GM19351 (cell line): ENCODE data around the gene RGS17.
A peak's percentile ranks its signal among the peaks of the same experiment; 100 is the strongest.
"Not testable (repeated sequence)": the region's sequence is repeated elsewhere in the genome, so short reads cannot be mapped to it uniquely, and the experiment has no call there.

Experiments used
- ATAC-seq: cut with Tn5 transposase; IDR thresholded peaks from one replicate; pipeline ENCODE4 v1.9.1; 2021; ENCODE audit warnings: mild to moderate bottlenecking, moderate library complexity; ENCODE audit not compliant: unreplicated experiment

RGS17 gene

DNA sequence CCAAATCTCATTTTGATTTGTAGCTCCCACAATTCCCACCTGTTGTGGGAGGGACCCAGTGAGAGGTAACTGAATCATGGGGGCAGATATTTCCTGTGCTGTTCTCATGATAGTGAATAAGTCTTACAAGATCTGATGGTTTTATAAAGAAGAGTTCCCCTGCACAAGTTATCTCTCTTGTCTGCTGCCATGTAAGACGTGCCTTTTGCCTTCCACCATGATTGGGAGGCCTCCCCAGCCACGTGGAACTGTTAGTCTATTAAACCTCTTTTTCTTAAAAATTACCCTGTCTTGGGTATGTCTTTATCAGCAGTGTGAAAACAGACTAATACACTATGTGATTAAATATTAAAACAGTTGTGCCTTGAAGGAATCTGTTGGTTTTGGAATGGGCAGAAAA is 131.5 kb downstream of the RGS17 start:
- not testable (repeated sequence) for ATAC-seq

DNA sequence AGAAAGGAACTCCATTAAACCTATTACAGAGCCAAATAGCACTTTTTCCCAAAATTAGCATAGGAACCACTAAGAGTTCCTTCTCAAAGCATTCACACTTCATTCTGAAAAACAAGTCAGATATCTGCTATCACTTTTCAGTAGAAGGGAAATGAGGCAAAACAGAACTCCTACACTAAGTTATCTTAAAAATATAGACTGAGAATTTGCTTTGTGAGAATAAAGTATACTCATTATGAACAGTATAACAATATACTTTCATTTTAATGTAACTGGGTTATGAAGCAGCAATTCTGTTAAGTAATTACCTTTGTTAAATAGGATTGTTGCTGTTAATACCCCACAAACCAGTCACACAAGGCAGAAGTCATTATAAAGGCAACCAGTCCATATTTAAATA is 137.2 kb downstream of the RGS17 start:
- no peak for ATAC-seq

DNA sequence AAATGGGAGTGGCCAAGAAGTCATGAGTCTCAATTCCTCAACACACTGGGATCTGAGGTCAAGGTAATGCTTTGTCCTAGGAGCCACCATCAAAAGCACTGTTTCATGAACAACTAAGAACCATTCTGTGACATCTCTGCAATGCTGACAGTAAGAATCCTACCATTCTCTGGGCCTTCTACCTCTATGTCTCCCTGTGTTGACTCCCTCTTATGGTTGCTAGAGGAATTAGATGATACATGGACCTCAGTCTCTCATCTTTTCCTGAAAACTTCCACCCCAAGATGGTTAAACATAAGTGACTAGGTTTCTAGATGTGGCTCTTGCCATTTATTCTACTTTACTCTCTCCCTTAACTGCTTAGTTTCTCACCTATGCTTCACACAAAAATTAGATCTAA is 137.7 kb downstream of the RGS17 start:
- no peak for ATAC-seq

DNA sequence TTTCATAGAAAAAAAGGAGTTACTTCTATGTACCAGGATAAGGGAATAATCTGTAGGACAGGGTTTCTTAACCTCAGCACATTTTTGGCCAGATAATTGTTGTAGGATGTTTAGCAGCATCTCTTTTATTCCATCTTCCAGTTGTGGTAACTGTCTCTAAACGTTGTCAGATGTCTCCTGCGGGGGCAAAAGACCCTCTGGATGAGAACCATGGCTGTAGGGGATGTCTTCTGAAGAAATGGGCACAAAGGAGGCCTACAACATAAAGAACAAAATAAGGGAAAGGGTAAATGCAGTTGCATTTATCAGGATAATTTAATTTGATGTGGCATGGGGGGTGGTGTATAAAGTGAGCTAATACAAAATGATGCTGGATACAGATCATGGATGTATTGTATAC is 144.1 kb downstream of the RGS17 start:
- ATAC-seq: no peak

DNA sequence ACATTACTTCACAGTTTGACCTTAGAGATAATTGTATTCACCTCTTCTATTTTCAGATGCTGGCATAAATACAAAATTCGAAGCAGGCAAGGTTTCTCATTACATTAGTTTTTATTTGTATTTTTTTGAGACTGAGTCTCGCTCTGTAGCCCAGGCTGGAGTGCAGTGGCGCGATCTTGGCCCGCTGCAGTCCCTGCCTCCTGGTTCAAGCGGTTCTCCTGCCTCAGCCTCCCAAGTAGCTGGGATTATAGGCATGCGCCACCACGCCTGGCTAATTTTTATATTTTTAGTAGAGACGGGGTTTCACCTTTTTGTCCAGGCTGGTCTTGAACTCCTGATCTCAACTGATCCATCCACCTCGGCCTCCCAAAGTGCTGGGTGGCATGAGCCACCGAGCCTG is 145.8 kb downstream of the RGS17 start:
- ATAC-seq: not testable (repeated sequence)

DNA sequence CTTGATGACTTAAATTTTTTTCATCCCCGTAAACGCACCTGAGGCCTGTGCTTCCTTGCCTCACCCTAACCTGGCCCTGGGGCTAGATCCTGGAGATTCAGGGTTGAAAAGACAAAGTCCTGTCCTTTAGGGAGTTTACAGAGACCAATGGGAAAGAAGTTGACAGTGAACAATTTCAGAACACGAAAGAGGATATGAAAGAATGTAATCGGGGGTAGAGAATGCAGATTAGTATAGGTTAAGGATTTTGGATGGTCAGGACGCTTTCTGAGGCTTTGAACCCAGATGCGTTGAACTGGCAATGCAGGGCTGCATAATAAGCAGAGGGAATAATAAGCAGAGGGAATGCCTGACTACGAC is 146.6 kb downstream of the RGS17 start:
- ATAC-seq: peak; percentile 26

DNA sequence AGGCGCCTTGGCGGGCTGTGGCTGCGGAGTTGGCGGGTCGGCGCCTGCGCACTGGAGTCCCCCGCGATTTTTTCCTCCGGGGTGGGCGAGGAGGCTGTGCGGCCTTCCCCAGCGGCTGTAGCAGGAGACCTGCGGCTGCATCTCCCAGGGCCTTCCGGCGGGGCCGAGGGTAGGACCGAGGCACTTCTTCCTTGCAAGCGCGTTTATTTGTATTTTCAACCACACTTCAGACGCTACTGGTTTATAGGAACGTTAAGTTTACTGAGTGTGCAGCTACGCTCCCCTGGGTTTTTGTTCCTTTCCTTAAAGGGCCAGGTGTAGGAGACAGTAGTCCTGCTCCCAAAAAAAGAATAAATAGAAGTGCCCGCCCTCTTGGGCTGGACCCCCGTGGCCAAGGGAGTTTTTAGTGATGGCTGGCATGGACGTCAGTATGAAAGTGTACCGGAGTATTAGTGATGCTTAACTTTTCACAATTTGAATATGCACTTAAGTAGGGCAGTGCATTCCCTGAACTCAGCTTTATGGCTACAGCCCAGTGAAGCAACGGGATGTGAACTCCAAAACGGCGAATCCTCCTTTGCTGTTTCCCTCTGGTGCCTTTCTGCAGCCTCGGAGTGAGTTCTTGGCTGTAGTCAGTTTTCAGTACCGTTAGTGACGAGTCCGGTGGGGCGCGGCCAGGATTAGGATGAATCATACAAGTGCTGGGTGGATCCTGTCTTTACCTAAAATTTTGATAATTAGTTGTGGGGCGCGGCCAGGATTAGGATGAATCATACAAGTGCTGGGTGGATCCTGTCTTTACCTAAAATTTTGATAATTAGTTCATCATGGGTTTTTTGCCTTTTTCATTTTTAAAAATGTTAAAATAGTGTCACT is 147.2 kb downstream of the RGS17 start:
- ATAC-seq: peak; percentile 26

DNA sequence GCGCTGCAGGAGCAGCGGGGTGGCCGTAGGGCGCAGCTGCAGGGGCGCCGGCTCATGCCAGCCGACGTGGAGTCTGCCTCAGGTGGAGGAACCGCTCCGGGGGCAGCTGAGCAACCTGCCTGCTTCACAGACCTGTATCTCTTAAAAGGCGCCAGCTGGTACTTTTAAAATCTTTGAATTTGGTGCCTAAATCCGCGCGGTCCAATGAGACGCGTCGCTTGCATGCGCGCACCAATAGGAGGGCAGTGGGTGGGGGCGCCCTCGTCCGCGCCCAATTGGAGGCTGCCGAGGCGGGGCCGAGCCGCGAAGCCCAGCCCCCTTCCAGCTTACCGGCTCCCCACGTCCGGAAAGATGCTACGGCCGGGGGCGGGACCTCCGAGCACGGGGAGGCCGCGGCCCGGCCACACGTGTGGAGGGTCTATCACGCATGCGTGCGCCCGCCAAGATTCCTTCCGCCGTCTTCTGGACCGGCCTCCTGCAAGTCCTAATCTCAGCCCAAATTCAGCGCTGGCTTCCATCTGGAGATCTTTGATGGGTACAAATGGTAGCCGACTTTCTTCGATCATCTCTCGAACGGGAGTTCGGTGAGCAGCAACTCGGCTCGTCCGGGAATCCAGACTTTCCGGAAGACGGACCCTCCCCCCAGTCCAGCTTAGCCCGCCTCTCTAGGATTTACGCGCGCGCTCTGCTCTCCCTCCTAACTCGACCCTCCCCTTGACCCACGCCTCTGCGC is 148.0 kb downstream of the RGS17 start, which contains the start of gene FBXO5:
Gene FBXO5 (minus strand): TSS at position 138 of the 733 bp plus-strand sequence. CDS start 82 bp downstream, at position 56.
- peak; percentile 74 for ATAC-seq

DNA sequence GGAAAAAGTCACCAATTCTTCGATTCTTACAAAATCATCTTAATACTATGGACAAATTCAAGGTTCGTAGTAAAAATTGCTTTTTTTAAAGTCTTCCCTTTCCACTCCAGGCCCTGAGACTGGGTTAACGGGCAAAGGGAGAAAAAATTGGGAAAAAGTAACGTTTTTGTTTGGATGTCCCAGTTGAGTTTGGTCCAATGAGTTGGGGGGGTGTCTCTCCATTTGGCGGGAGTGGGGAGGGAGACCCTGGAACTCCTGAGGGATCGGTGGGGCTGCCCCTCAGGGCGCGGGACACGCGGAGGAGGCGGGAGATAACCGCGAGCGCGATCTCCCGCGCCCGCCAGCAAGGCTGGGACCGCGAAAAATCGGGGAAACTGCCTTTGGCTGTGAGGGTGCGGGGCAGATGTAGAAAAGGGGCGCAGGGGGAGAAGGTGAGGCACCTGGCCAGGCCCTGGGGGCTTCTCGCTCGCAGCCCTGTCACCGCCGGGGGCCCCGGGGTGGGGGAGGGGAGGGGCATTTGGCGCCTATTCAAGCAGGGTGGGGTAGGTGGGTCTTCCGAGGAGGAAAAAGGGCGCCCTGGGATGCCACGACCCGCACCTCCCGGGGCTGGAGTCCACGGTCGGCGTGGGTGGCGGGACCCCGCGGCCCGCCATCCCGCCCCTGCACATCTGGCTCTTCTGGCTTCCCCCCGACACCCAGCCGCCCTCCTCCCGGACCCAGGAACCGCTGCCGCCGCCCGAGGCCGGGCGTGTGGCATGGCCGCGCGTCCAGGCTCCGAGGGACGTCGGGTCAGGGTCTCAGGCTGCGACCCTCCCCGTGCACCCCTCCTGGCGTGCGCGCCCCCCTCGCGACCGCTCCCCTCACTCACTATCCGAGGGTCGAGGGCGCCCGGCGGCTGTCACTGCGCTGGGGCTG is 148.8 kb downstream of the RGS17 start:
- ATAC-seq: no peak

DNA sequence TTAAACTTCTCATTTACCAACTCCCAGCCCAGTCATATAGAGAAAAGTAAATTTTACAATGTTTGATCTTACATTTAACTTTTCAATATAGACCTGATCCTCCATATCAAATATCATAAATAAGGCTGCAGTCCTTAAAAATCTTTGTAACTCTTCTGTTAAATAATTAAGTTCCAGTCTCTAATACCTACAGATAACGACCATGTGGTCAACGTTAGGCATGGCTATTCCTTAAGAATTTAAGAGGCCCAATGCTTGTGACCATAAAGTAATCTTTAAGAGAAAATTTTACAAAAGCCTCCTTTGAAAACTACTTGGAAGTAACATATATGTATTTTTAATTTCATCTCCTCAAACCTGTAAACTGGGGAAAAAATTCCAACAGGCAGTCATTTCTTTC is 149.9 kb downstream of the RGS17 start:
- no peak for ATAC-seq

DNA sequence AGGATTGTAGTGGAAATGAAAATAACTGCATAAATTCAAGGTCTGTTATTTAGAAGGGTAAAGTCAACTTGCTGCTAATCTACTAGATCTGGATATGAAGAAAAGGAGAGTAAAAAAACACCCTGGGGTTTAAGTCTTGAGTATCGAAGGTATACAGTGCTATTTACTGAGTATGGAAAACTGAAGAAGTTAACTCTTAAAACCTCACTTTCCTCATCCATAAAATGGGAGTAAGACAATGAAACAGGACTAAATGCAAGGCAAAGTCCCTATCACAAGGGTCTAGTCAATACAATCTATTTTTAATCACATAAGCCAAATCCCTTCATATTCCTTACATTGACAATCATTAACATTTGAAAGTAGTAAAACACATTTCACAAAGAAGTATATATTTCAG is 150.4 kb downstream of the RGS17 start:
- no peak for ATAC-seq

DNA sequence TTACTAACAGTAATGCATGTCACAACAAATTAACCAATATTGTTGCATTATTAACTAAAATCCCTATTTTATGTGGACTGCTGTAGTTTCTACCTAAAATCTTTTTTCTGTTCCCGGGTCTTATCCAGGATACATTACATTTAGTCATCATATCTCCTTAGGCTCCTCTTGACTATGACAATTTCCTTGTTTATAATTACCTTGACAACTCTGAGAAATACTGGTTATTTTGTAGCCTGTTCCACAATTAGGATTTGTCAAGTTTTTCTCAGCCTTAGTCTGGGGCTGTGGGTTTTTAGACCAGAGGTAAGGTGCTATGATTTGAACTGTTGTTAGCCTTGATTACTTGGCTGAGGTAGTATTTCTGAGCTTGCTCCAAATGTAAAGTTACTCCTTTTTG is 152.0 kb downstream of the RGS17 start:
- ATAC-seq: no peak

DNA sequence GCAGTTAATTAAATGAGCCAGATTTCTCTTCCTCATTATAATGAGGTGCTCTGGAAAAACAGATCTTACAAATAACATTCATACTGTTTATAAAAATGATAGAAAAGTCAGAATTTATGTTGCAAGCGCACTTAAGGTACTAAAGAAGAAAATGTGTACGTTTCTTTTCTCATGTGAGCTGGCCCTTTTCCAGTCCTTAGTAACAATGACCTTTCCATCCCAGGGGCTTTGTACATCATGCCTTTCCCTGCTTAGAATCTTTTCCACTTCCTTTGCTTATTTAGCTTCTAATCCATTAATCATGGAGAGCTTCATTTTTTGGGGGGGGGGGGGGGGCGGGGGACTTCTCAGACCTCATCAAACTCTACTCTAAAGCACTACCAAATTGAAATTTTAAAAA is 153.0 kb downstream of the RGS17 start:
- ATAC-seq: no peak

DNA sequence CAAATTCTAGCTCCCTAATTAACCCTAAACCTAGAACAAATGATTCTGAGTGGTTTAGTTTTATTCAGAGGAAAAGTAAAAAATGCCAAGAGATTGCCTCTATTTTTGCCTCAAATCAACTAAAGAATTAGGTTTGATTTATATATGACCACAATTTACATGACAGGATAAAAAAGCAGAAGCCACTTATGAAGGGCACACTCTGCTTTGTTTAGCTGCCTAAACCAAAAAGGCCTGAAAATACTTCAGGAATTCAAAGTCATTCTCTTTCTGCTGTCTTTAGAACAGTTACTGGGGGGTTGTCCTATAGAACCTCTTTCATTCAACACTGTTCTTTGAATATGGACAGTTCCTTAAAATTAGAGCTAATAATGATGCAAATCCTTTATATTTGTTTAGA is 153.5 kb downstream of the RGS17 start:
- ATAC-seq: no peak

DNA sequence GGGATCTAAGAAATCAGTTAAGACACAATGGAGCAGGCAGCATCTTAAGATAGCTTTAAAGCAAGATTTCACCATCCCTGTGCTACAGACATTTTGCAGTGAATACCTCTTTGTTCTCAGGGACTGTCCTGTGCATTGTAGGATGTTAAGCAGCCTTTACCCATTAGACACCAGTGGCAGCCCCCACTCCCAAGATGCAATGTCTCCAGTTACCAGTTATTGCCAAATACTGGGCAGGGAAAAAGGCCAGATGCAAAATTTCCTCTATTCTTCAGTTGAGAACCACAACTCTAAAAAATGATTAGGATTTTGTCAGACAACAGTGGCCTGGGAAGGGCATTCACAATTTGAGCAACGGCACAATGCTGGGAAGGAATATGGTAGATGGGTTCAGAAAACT is 154.3 kb downstream of the RGS17 start:
- no peak for ATAC-seq

DNA sequence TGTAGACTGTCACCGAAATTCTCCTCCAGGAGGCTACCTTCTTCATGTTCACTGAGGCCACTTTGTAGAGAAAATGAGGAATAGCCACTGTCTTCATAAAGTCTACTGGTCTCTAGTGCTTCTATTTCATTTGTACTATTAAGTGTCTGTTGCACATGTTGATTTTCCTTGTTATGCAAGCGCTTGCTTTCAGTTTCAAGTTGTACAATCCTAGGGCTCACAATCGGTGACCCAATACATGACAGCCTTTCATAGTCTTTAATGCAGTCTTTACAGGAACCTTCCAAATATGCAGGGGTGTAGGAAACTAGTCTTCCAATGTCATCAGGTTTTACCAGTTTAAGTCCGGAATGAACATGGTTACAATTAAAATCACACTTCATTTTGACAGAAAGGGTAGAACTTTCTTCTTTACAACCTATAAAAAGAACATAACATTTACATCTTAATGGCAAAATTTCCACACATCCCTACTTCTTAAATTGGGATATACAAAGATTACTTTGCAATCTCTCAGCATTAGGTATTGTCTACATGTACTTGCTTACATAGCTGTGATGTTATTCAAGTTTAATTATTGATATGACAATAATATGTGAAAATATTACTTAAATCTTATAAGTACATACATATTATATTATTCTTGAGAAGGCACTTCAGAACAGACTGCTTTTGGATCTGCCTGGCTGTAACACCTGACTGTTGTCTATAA is 155.7 kb downstream of the RGS17 start:
- no peak for ATAC-seq

DNA sequence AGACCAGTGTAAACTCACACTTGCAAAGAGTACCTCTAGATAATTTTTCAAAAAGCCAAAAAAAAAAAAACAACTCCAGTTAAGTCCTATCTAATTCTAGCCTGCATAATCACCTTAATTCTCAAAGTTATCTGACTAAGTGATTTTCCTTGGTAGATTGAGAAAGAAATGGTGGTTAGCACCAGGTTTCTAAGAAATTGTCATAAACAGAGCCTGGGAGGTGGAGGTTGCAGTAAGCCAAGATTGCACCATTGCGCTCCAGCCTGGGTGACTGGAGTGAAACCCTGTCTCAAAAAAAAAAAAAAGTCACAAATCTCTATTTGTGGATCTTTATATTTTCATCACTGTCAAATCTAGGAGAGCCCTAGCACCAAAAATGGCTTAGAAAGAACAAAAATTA is 157.2 kb downstream of the RGS17 start:
- no peak for ATAC-seq

DNA sequence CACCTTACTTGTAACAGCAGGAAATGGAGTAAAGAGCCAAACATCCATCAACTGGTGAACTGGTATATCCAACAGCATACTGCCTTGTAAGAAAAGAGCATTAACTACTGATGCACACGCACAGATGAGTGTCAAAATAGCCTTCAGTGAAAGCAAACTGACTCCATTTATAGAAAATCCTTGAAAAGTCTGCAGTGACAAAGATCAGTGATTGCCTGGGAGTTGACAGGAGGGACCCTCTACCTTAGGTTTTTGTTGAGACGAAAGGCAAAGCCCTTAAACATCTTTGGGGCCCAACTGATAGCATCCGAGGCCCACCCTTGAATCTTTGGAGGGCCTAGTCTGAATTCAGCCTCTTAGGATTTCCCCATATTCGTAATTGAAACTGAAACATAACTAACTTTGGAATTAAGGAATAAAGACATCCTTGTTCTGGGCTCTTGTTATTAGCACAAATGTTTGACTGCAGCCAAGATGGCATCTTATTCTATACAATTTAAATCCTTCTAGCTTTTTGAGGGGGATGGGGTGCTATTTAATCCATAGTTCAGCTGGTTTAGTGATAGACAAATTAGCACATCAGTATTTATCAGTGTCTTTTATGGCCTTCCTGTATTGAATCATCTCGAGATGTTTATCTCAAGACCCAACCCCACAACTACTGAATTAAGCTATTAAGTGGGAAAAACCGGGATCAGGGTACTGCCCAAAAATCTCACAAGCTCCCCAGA is 161.2 kb downstream of the RGS17 start:
- no peak for ATAC-seq

DNA sequence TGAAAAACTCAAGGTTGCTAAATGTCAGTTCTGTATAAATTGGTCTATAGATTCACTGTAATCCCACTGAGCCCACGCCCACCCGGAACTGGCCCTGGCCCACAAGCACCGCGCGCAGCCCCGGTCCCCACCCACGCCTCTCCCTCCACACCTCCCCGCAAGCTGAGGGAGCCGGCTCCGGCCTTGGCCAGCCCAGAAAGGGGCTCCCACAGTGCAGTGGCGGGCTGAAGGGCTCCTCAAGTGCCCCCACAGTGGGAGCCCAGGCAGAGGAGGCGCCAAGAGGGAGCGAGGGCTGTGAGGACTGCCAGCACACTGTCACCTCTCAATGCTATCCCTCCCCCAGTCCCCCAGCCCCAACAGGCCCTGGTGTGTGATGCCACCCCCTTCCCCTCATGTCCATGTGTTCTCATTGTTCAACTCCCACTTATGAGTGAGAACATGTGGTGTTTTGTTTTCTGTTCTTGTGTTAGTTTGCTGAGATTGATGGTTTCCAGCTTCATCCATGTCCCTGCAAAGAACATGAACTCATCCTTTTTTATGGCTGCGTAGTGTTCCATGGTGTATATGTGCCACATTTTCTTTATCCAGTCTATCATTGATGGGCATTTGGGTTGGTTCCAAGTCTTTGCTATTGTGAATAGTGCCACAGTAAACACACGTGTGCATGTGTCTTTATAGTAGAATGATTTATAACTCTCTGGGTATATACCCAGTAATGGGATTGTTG is 164.8 kb downstream of the RGS17 start:
- not testable (repeated sequence) for ATAC-seq
